ENCODE measurements around the gene SPATA31D3.

SPATA31D3 gene

DNA sequence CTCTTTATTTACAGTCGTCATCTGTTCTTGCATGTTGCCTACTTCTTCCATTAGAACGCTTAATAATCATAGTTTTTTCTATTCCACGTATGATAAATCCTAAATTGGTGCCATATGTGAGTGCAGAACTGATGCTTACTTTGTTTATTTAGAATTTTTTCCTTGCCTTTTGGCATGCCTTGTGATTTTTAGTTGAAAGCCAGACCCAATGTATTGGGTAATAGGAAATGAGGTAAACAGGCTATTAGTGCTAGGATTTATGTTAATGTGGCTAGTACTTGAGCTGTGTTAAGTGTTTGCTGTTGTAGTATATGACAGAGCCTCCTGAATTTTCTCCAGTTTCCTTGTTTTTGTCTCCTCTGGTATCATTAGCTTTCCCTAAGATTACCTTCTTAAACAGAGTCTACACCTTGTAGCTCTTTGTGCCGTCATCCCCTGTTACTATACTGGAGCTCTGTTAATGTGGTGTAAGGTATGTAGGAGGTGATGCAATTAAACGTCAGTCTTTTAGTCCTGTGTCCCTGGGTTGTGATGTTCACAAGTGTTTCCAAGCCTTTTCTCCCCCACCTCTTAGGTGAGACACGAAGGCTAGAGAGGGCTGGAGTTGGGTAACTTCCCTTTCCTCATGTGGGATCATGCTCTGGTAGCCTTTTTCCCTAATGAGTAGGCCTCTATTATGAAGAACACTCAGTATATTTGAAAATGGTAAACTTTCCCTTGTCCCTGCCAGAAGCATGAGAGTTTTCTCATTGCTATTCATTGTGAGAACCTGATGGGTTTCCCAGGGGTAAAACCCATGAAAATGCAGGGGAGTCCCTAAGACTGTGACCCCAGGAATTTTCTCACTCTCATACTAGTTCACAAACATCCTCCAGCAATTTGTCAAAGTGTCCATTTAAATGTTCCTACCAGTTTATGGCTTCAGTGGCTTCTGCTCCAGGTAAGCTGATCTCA is 21.2 kb downstream of the SPATA31D3 start:
- ATAC-seq: no peak
- no peak for TF ChIP-seq CSRNP3 (CRISPR knock-in tag; IDR thresholded peaks at IDR 0.05)
- TF ChIP-seq, protein P1, sequence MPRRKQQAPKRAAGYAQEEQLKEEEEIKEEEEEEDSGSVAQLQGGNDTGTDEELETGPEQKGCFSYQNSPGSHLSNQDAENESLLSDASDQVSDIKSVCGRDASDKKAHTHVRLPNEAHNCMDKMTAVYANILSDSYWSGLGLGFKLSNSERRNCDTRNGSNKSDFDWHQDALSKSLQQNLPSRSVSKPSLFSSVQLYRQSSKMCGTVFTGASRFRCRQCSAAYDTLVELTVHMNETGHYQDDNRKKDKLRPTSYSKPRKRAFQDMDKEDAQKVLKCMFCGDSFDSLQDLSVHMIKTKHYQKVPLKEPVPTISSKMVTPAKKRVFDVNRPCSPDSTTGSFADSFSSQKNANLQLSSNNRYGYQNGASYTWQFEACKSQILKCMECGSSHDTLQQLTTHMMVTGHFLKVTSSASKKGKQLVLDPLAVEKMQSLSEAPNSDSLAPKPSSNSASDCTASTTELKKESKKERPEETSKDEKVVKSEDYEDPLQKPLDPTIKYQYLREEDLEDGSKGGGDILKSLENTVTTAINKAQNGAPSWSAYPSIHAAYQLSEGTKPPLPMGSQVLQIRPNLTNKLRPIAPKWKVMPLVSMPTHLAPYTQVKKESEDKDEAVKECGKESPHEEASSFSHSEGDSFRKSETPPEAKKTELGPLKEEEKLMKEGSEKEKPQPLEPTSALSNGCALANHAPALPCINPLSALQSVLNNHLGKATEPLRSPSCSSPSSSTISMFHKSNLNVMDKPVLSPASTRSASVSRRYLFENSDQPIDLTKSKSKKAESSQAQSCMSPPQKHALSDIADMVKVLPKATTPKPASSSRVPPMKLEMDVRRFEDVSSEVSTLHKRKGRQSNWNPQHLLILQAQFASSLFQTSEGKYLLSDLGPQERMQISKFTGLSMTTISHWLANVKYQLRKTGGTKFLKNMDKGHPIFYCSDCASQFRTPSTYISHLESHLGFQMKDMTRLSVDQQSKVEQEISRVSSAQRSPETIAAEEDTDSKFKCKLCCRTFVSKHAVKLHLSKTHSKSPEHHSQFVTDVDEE (CRISPR knock-in tag; IDR thresholded peaks at IDR 0.05): no peak
- TF ChIP-seq PPARA (CRISPR knock-in tag; IDR thresholded peaks at IDR 0.05; ENCODE audit: borderline replicate concordance): no peak
- TF ChIP-seq ESRRG (CRISPR knock-in tag; IDR thresholded peaks at IDR 0.05): no peak
- TF ChIP-seq TCF4 (CRISPR knock-in tag; IDR thresholded peaks at IDR 0.05; ENCODE audit: borderline replicate concordance): no peak
- TF ChIP-seq ZC3H10 (CRISPR knock-in tag; IDR thresholded peaks at IDR 0.05): no peak
- TF ChIP-seq ZFP30 (CRISPR knock-in tag; IDR thresholded peaks at IDR 0.05): no peak
- no peak for TF ChIP-seq PATZ1 (CRISPR knock-in tag; IDR thresholded peaks at IDR 0.05; ENCODE audit: borderline replicate concordance)
- no peak for TF ChIP-seq TOX (CRISPR knock-in tag; IDR thresholded peaks at IDR 0.05; ENCODE audit: borderline replicate concordance)
- no peak for TF ChIP-seq ZNF8 (CRISPR knock-in tag; IDR thresholded peaks at IDR 0.05)
- TF ChIP-seq GLIS3 (CRISPR knock-in tag; IDR thresholded peaks at IDR 0.05): no peak
- TF ChIP-seq, protein P2, sequence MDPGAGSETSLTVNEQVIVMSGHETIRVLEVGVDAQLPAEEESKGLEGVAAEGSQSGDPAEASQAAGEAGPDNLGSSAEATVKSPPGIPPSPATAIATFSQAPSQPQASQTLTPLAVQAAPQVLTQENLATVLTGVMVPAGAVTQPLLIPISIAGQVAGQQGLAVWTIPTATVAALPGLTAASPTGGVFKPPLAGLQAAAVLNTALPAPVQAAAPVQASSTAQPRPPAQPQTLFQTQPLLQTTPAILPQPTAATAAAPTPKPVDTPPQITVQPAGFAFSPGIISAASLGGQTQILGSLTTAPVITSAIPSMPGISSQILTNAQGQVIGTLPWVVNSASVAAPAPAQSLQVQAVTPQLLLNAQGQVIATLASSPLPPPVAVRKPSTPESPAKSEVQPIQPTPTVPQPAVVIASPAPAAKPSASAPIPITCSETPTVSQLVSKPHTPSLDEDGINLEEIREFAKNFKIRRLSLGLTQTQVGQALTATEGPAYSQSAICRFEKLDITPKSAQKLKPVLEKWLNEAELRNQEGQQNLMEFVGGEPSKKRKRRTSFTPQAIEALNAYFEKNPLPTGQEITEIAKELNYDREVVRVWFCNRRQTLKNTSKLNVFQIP (CRISPR knock-in tag; IDR thresholded peaks at IDR 0.05; ENCODE audit: borderline replicate concordance, low read depth): no peak
- TF ChIP-seq RARB (CRISPR knock-in tag; IDR thresholded peaks at IDR 0.05): no peak
- TF ChIP-seq ZNF70 (CRISPR knock-in tag; IDR thresholded peaks at IDR 0.05): no peak
- TF ChIP-seq BACH2 (CRISPR knock-in tag; IDR thresholded peaks at IDR 0.05; ENCODE audit: borderline replicate concordance): no peak
- no peak for TF ChIP-seq ZNF565 (CRISPR knock-in tag; conservative IDR thresholded peaks at IDR 0.05; ENCODE audit: low read depth)
- no peak for TF ChIP-seq ARNTL (CRISPR knock-in tag; IDR thresholded peaks at IDR 0.05; ENCODE audit: borderline replicate concordance, low read depth)
- no peak for TF ChIP-seq ZFP3 (CRISPR knock-in tag; IDR thresholded peaks at IDR 0.05)
- TF ChIP-seq ISL1 (CRISPR knock-in tag; IDR thresholded peaks at IDR 0.05): no peak

DNA sequence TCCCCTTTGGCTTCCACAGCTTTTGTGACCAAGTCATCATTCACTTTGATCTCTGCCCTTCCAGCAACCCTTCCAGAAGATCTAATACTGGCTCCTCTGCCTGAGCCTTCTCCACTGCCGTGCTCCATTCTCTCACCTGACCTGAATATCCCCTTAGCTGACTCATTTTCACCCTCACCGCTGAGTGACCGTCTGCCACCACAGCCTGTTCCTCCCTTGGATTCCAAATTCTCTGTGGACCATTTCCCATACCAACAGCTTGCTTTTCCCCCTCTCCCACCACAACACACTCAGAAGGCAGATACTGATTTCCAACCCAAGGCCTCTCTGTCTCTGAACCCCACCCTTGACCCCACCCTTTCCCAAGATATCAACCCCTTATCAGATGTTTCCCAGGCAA is 24.7 kb downstream of the SPATA31D3 start:
- TF ChIP-seq ZNF565 (CRISPR knock-in tag; conservative IDR thresholded peaks at IDR 0.05; ENCODE audit: low read depth) (no peak), ESRRG (CRISPR knock-in tag; IDR thresholded peaks at IDR 0.05) (no peak), SNAI2 (CRISPR knock-in tag; IDR thresholded peaks at IDR 0.05) (no peak), CSDC2 (CRISPR knock-in tag; IDR thresholded peaks at IDR 0.05) (no peak)
- ATAC-seq: no peak

- TF ChIP-seq PATZ1 (CRISPR knock-in tag; IDR thresholded peaks at IDR 0.05; ENCODE audit: borderline replicate concordance) (no peak), ZNF70 (CRISPR knock-in tag; IDR thresholded peaks at IDR 0.05) (no peak), CREB5 (CRISPR knock-in tag; IDR thresholded peaks at IDR 0.05; ENCODE audit: low read depth) (no peak), ZFP3 (CRISPR knock-in tag; IDR thresholded peaks at IDR 0.05) (no peak), ZC3H10 (CRISPR knock-in tag; IDR thresholded peaks at IDR 0.05) (no peak), TCF4 (CRISPR knock-in tag; IDR thresholded peaks at IDR 0.05; ENCODE audit: borderline replicate concordance) (no peak), BACH2 (CRISPR knock-in tag; IDR thresholded peaks at IDR 0.05; ENCODE audit: borderline replicate concordance) (no peak), ZFP30 (CRISPR knock-in tag; IDR thresholded peaks at IDR 0.05) (no peak), CSDC2 (CRISPR knock-in tag; IDR thresholded peaks at IDR 0.05) (no peak), ISL1 (CRISPR knock-in tag; IDR thresholded peaks at IDR 0.05) (no peak)
- TF ChIP-seq, protein P2 (CRISPR knock-in tag; IDR thresholded peaks at IDR 0.05; ENCODE audit: borderline replicate concordance, low read depth): no peak
- no peak for ATAC-seq
Observed at GRCh38 chr9:81969971-81970370, 26.7 kb downstream of the SPATA31D3 start.

Measured in SK-N-SH treated with all-trans-retinoic acid at 6 μM for 48 hours (cell line).